ENCODE results near the gene THSD4. TPM values are rescaled to one million over a fixed set of nuclear protein-coding genes. Genes with fewer than 3 reads are reported as not detected.

THSD4 gene
- total RNA-seq, 4 donors from 2014 or later: 16.6 to 25.3 (median 24.1) TPM

DNA sequence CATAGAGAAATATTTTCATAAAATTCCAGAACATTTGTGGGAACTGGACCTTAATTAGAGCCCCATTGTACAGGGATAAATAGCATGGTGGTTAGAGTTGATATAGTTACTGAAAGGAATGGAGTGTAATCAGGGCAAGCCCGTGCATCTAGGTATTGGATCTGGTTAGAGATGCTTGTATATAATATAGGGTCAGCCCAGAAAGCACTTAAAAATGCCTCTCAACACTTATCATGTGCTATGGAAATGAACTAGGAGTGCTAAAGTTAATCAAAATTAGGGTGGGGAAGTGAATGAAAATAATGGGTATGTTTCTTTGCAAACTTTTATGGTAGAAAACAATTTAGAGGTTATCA, 386.8 kb downstream of the THSD4 start:
- H3K4me3 ChIP-seq: no peak overlapping the region
- no peak for DNase-seq (ENCODE audit: low spot score in 2 of 2)
- no peak for TF ChIP-seq POLR2AphosphoS5 (IDR thresholded peaks at IDR 0.05)
- TF ChIP-seq, protein P1, sequence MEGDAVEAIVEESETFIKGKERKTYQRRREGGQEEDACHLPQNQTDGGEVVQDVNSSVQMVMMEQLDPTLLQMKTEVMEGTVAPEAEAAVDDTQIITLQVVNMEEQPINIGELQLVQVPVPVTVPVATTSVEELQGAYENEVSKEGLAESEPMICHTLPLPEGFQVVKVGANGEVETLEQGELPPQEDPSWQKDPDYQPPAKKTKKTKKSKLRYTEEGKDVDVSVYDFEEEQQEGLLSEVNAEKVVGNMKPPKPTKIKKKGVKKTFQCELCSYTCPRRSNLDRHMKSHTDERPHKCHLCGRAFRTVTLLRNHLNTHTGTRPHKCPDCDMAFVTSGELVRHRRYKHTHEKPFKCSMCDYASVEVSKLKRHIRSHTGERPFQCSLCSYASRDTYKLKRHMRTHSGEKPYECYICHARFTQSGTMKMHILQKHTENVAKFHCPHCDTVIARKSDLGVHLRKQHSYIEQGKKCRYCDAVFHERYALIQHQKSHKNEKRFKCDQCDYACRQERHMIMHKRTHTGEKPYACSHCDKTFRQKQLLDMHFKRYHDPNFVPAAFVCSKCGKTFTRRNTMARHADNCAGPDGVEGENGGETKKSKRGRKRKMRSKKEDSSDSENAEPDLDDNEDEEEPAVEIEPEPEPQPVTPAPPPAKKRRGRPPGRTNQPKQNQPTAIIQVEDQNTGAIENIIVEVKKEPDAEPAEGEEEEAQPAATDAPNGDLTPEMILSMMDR (IDR thresholded peaks at IDR 0.05): no peak
- no peak for TF ChIP-seq POLR2A (IDR thresholded peaks at IDR 0.05)
- TF ChIP-seq EP300 (IDR thresholded peaks at IDR 0.05): no peak
- no peaks in the 10 kb centered on the region for H3K36me3 ChIP-seq
- H3K27me3 ChIP-seq: no peaks in the 10 kb centered on the region
- H3K9me3 ChIP-seq: no peaks in the 10 kb centered on the region
- H3K27ac ChIP-seq: no peak overlapping the region
- peaks cover 17% of the 10 kb centered on the region for H3K4me1 ChIP-seq
- WGBS: 32% methylated on average over 1 of the region's 1 CpG

DNA sequence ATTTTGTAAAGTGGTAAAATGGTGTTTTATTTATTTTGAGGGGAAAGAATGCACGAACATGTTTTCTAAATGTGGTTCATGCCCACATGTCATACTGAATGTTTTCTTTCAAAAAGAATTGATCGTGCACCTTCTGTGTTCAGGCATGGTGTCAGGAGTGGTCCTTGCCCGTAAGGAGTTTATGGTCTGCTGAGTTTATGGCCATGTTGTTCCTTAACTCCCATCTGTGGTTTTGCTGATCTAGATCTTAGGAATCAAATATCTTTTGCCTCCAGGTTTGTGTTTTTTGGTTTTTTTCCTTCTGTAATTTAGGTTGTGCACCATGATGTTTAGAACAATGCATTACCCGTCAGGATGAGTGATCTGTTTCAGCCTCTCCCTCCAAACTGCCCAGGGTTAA, 390.7 kb downstream of the THSD4 start:
- Histone ChIP-seq H3K27me3 (no peaks in the 10 kb centered on the region), H3K9me3 (no peaks in the 10 kb centered on the region), H3K4me1 (peaks cover 22% of the 10 kb centered on the region), H3K4me3 (no peak overlapping the region), H3K36me3 (no peaks in the 10 kb centered on the region), H3K27ac (no peak overlapping the region)
- WGBS: 59% methylated on average over 4 of the region's 4 CpGs
- DNase-seq (ENCODE audit: low spot score in 2 of 2): no peak
- TF ChIP-seq POLR2A (IDR thresholded peaks at IDR 0.05) (no peak), POLR2AphosphoS5 (IDR thresholded peaks at IDR 0.05) (no peak), EP300 (IDR thresholded peaks at IDR 0.05) (no peak)
- TF ChIP-seq, protein P1 (IDR thresholded peaks at IDR 0.05): no peak

DNA sequence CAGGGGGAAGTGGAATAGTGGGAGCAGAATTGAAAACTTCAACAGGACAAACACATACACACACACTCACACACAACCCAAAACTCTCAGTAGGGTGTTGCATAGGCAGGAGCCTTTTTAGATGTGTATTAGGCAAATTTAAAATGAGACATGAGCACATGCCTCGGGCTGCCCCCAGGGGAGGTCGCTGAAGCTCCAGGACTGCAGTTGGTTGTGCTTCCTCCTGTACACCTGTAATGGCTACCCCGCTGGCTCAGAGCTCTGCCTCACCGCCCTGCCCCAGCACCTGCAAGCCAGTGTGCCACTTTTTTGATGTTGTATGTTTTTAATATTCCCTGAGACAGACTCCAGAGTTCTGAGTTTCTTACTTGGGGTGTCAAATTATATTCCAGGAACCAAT, 391.7 kb downstream of the THSD4 start:
- H3K36me3 ChIP-seq: no peaks in the 10 kb centered on the region
- WGBS: 90% methylated on average over 3 of the region's 4 CpGs
- no peaks in the 10 kb centered on the region for H3K9me3 ChIP-seq
- TF ChIP-seq POLR2A (IDR thresholded peaks at IDR 0.05) (no peak), POLR2AphosphoS5 (IDR thresholded peaks at IDR 0.05) (no peak)
- TF ChIP-seq, protein P1 (IDR thresholded peaks at IDR 0.05): no peak
- no peaks in the 10 kb centered on the region for H3K27me3 ChIP-seq
- H3K4me1 ChIP-seq: peaks cover 17% of the 10 kb centered on the region
- no peak for DNase-seq (ENCODE audit: low spot score in 2 of 2)
- no peak overlapping the region for H3K4me3 ChIP-seq
- no peak overlapping the region for H3K27ac ChIP-seq

DNA sequence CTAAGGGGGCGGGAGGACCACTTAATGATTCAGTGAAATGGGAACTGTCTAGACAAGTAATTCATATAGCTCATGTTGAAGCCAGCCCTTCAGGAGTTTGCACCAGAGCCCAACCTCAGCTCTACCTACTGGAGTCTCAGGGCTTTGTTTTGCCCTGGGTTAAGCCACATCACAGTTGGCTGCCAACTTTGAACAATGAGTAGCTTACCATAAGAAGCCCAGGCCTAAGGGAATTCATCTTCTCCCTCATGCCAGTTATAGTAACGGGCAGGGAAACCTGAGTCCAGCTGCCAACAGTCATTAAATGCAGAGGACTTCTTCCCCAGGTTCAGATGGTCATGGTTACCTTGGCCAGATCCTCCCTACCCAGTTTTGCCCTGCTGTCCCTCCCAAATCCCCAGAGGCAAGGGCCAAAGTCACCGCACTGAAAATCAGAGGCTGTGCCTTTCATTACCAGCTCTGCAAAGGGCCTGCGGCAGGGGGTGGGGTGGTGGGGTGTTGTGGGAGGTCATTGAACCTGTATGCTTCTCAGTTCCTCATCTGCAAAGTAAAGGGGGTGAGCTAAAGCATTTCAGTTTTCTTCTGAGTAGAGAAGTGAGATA, 392.9 kb downstream of the THSD4 start:
- TF ChIP-seq POLR2A (IDR thresholded peaks at IDR 0.05): no peak
- TF ChIP-seq, protein P1 (IDR thresholded peaks at IDR 0.05): no peak
- TF ChIP-seq EP300 (IDR thresholded peaks at IDR 0.05): no peak
- TF ChIP-seq POLR2AphosphoS5 (IDR thresholded peaks at IDR 0.05): no peak
- no peak overlapping the region for H3K27ac ChIP-seq
- no peaks in the 10 kb centered on the region for H3K36me3 ChIP-seq
- no peak for DNase-seq (ENCODE audit: low spot score in 2 of 2)
- H3K27me3 ChIP-seq: no peaks in the 10 kb centered on the region
- peaks cover 23% of the 10 kb centered on the region for H3K4me1 ChIP-seq
- 51% methylated on average over 4 of the region's 4 CpGs for WGBS
- H3K9me3 ChIP-seq: no peaks in the 10 kb centered on the region
- H3K4me3 ChIP-seq: no peak overlapping the region

DNA sequence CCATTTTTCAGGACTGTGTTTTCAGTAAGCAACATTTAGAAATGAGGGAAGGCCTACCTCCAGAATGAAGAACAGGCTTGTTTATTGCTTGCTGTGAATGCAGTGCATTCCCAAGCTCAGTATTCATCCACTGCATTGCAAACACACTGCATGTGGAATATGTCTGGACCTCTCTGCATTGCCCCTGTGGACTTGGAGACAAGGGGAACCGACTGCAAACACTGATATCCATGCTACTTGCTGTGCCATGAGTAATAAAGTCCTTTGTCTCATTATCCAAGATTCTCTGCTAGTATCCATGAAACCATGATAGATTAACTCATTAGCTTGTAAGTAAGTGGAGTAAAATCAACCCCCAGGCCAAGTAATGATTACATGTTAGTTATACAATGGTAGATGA, 393.9 kb downstream of the THSD4 start:
- DNase-seq (ENCODE audit: low spot score in 2 of 2): no peak
- Histone ChIP-seq H3K36me3 (no peaks in the 10 kb centered on the region), H3K27ac (no peak overlapping the region), H3K27me3 (no peaks in the 10 kb centered on the region), H3K9me3 (no peaks in the 10 kb centered on the region), H3K4me3 (no peak overlapping the region), H3K4me1 (peaks cover 23% of the 10 kb centered on the region)
- TF ChIP-seq, protein P1 (IDR thresholded peaks at IDR 0.05): no peak
- TF ChIP-seq EP300 (IDR thresholded peaks at IDR 0.05): no peak
- TF ChIP-seq POLR2A (IDR thresholded peaks at IDR 0.05): no peak
- TF ChIP-seq POLR2AphosphoS5 (IDR thresholded peaks at IDR 0.05): no peak
- 43% methylated on average over 1 of the region's 1 CpG for WGBS

All from suprapubic skin (tissue), 4 donors.